NCI-H510A treated with DMSO at 0.1 percent for 48 hours (cell line): ENCODE data around the gene B4GALT3.

Source experiments
- DNase-seq: peaks from one replicate; lab custom pipeline; 2025; lab: John Stamatoyannopoulos, UW

Gene B4GALT3

GRCh38 chr1:161127649-161128048 is 49.7 kb downstream of the B4GALT3 start:
- no peak for DNase-seq

GRCh38 chr1:161122967-161123366 is 54.3 kb downstream of the B4GALT3 start:
- DNase-seq: no peak

GRCh38 chr1:161121834-161122233 is 55.5 kb downstream of the B4GALT3 start:
- no peak for DNase-seq
